HG03064 (cell line): ENCODE results near the gene CRELD1.
"Not testable (repeated sequence)": the region's sequence is repeated elsewhere in the genome, so short reads cannot be mapped to it uniquely, and the experiment has no call there.

Experiments
- ATAC-seq: cut with Tn5 transposase; IDR thresholded peaks from one replicate; pipeline ENCODE4 v1.9.1; 2021; ENCODE audit warnings: low read depth; ENCODE audit not compliant: unreplicated experiment

Gene CRELD1

DNA sequence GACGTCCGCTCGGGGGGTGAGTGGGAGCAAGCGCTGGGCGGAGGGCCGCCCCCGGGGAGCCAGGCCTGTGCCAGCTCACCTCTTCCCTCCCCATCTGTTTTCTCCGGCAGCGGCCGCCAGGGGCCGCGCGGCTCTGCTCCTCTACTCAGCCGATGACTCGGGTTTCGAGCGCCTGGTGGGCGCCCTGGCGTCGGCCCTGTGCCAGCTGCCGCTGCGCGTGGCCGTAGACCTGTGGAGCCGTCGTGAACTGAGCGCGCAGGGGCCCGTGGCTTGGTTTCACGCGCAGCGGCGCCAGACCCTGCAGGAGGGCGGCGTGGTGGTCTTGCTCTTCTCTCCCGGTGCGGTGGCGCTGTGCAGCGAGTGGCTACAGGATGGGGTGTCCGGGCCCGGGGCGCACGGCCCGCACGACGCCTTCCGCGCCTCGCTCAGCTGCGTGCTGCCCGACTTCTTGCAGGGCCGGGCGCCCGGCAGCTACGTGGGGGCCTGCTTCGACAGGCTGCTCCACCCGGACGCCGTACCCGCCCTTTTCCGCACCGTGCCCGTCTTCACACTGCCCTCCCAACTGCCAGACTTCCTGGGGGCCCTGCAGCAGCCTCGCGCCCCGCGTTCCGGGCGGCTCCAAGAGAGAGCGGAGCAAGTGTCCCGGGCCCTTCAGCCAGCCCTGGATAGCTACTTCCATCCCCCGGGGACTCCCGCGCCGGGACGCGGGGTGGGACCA lies 632 bp upstream of the CRELD1 start:
- ATAC-seq, result peak; percentile 65

DNA sequence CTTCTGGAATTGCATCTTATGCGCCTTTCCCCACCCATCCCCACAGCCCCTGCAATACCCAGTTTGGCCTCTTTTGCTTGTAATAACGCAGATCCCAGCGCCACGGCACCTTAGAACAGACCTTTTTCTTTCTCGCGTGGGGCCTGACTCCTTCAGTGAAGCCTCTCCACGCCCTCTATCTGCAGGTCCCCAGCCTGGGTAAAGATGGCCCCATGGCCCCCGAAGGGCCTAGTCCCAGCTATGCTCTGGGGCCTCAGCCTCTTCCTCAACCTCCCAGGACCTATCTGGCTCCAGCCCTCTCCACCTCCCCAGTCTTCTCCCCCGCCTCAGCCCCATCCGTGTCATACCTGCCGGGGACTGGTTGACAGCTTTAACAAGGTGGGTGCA lies 594 bp downstream of the CRELD1 start:
- no peak for ATAC-seq

DNA sequence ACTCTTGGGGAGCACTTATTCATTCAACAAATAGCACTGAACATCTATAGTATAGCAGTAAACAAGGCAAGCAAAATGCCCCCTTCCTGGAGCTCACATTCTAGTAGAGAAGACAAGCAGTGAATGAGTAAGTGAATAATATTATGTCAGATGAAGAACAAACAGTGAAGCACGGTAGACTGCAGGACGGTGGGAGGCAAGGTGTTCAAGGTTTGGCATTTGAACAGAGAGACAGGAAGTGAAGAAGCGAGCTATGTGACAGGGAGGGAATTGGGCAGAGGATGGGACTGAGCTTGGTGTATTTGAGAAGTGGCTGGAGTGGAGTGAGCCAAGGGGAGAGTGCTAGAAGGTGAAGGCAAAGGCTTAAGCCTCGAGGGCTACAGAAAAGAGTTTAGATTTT lies 1.4 kb downstream of the CRELD1 start:
- no peak for ATAC-seq

GRCh38 chr3:9935966-9936510 lies 2.4 kb downstream of the CRELD1 start:
- ATAC-seq, result no peak

- ATAC-seq, result no peak
Observed at GRCh38 chr3:9937486-9938238, 4.0 kb downstream of the CRELD1 start.

- ATAC-seq, result no peak
Observed at GRCh38 chr3:9938966-9939365, 5.3 kb downstream of the CRELD1 start.

DNA sequence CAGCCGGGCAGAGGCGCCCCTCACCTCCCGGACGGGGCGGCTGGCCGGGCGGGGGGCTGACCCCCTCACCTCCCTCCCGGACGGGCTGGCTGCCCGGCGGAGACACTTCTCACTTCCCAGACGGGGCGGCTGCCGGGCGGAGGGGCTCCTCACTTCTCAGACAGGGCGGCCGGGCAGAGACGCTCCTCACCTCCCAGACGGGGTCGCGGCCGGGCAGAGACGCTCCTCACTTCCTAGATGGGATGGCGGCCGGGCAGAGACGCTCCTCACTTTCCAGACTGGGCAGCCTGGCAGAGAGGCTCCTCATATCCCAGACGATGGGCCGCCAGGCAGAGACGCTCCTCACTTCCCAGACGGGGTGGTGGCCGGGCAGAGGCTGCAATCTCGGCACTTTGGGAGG lies 6.3 kb downstream of the CRELD1 start:
- ATAC-seq, result not testable (repeated sequence)

DNA sequence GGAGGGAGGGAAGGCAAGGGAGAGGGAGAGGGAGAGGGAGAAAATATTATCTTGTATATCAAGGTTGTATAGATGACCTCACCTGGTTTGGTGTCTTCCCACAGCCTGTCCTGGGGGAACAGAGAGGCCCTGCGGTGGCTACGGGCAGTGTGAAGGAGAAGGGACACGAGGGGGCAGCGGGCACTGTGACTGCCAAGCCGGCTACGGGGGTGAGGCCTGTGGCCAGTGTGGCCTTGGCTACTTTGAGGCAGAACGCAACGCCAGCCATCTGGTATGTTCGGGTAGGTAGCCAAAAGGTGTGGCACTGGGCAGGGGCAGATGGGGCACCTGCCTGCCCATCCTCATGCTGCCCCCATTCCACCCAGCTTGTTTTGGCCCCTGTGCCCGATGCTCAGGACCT lies 7.1 kb downstream of the CRELD1 start:
- ATAC-seq, result no peak

DNA sequence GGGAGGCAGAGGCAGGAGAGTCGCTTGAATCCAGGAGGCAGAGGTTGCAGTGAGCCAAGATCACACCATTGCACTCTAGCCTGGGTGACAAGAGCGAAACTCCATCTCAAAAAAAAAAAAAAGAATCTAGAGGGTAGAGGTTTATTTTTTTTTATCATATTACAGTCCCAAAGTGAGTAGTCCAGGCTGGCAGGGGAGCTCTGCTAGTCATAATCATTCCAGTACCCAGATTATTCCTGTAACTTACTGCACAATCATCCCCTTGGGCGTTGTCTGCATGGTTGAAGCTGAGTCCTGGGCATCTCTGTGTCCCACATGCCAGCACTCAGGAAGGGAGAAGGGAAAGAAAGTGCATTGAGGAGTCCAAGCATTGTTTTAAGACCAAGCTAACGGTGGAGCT lies 8.5 kb downstream of the CRELD1 start:
- no peak for ATAC-seq

DNA sequence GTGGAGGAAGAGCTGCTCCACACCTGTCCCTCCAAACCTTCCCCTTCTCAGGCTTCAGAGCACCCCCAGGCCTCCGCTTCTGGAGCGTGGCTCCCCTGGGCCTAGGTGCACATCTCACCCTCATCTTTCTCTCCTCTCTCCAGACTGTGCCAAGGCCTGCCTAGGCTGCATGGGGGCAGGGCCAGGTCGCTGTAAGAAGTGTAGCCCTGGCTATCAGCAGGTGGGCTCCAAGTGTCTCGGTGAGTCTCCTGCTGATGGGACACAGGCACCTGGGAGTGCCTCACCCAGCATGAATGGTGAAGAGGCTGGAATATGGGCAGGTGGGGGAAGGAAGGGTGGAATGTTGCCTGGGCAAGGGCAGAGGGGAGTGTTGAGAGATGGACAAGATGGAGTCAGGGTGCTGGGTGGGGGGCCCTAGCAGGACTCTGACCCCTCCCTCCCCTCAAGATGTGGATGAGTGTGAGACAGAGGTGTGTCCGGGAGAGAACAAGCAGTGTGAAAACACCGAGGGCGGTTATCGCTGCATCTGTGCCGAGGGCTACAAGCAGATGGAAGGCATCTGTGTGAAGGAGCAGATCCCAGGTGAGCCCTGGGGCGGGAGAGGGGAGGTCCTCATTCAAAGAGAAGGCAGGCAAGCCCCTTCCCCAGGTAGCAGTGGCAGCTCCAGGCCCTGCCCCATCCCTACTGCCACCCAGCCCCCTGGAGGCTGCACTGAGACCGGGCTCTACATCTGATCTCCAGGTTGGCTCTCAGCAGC lies 9.5 kb downstream of the CRELD1 start:
- ATAC-seq, result no peak

- no peak for ATAC-seq
Observed at GRCh38 chr3:9944271-9944670, 10.6 kb downstream of the CRELD1 start.

DNA sequence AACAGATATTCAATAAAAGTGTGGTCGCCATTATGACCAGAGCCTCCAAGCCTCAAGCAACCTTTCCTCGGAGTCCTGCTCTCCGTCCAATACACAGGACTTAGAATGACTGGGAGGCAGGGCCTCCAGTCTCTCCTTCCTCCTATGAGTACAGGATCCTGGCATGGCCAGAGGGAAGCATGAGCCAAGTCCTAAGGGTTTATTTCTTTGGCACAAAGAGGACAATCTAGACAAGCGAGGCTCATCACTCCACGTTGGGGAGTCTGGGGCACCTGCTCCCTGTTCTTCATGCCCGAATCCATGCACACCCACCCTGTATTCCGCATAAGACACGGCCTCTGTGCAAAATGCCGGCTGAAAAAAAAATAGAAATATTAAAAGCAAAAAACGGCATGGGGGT lies 11.7 kb downstream of the CRELD1 start:
- ATAC-seq, result no peak

- ATAC-seq, result no peak
Observed at GRCh38 chr3:9946112-9947024, 12.7 kb downstream of the CRELD1 start.

DNA sequence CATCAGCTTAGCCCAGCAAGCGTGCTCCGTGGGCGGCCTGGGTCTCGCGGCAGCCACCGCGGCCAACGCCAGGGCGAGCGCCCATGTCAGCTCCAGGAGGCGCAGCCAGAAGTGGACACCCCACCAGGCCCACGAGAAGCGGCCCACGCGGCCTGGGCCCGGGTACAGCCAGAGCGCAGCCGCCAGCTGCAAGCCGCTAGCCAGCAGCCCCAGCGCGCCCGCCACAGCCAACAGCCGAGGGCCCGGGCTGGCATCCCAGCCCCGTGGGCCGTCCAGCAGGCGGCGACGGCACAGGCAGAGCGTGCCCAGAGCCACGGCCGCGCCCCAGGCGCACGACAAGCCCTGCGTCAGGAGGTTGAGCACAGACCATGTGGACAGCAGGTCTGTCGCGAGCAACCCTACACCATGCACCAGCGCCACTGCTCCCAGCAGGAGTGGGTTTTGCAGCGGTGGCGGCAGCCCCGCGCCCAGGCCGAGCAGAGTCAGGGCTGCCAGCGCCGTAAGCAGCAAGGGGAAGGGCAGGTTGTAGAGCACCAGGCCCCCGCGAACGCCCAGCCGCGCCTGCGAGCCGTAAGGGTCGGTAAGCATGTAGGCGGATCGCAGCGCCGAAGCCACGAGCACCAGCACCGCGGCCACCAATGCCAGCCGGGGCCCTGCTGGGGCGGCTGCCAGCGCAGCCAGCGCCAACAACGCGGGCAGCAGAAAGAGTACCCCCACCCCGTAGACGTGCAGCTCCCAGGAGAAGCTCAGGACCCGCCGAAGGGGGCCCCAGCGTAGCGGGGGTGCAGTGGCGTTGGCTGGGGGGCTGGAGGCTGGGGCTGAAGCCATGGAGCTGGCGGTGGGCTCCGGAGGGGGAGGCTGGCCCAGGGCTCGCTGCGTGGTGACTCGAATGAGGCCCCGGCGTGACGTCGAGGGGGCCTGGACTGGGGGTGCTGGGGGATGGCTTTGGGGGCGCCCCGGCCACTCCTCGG lies 13.7 kb downstream of the CRELD1 start:
- no peak for ATAC-seq

- ATAC-seq, result no peak
Observed at GRCh38 chr3:9948586-9948985, 15.0 kb downstream of the CRELD1 start.

- ATAC-seq, result no peak
Observed at GRCh38 chr3:9949115-9949514, 15.5 kb downstream of the CRELD1 start.

DNA sequence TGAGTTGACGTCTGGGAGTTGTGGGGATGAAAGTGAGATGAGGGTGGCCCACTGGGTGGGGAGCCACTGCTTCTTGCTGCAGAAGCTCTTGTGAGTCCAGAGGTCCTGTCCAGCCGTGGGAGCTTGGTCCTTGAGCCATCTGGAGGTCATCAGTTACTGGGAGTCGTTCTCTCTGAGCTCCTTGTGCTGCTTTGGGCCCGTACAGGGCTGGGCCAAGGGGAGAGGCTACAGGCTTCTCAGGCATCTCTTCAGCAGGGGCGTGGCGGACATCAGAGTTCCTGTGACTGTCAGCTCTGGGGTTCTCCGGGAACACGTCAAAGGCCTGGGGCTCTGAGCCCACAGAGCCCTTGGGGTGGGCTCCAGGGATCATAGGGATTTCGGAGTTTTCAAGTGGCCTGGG lies 16.0 kb downstream of the CRELD1 start:
- no peak for ATAC-seq

GRCh38 chr3:9951126-9951525 lies 17.5 kb downstream of the CRELD1 start:
- ATAC-seq, result no peak

- ATAC-seq, result peak; percentile 12
Observed at GRCh38 chr3:9951598-9951961, 17.9 kb downstream of the CRELD1 start.
